Activated naive CD4-positive, alpha-beta T cell treated with anti-CD3 and anti-CD28 coated beads for 36 hours (primary cell): ENCODE measurements around the gene IFIT3. TPM values are rescaled to one million over a fixed set of nuclear protein-coding genes. Genes with fewer than 3 reads are reported as not detected.

Experiments used
- CTCF ChIA-PET: fragments of 350-600 bp; sonication (Branson Sonifier 250); formaldehyde crosslinking; loops from one replicate; lab custom pipeline; 2021; ENCODE audit warnings: antibody characterized with exemption; lab: Charles Lee
- DNase-seq: peaks from one replicate; pipeline ENCODE4 v3.0.0-alpha.2; 2020
- H3K27ac Mint-ChIP-seq: one replicate; pipeline ENCODE4 v1.8.0; 2021; ENCODE audit warnings: mild to moderate bottlenecking, mixed read lengths
- H3K27me3 Mint-ChIP-seq: one replicate; pipeline ENCODE4 v1.8.0; 2021; ENCODE audit warnings: low read depth, mixed read lengths
- H3K36me3 Mint-ChIP-seq: one replicate; pipeline ENCODE4 v1.8.0; 2021; ENCODE audit warnings: low read depth, mixed read lengths
- H3K4me1 Mint-ChIP-seq: one replicate; pipeline ENCODE4 v1.8.0; 2021; ENCODE audit warnings: low read depth, mixed read lengths
- H3K4me3 Mint-ChIP-seq: one replicate; pipeline ENCODE4 v1.8.0; 2021; ENCODE audit warnings: mild to moderate bottlenecking, moderate library complexity, mixed read lengths
- H3K9me3 Mint-ChIP-seq: one replicate; pipeline ENCODE4 v1.8.0; 2021; ENCODE audit warnings: mixed read lengths
- intact Hi-C: fragments of 100-400 bp; cut with micrococcal nuclease; formaldehyde crosslinking; loops from one replicate; pipeline ENCODE4 v1.15.1; 2023
- total RNA-seq, 2 experiments: library from RNA; stranded (reverse); gene quantifications; one replicate each; pipeline ENCODE4 v1.2.3, GENCODE V29; 2021

The IFIT3 gene
- total RNA-seq, 2 experiments from 2014 or later = 13.9 to 14.4 TPM

GRCh38 chr10:89369156-89370105, 41.6 kb downstream of the IFIT3 start:
- Mint-ChIP-seq H3K9me3 (peaks cover 2% of the 10 kb centered on the region), H3K27me3 (no peaks in the 10 kb centered on the region), H3K36me3 (no peaks in the 10 kb centered on the region), H3K4me3 (no peak overlapping the region), H3K27ac (no peak overlapping the region), H3K4me1 (peaks cover 18% of the 10 kb centered on the region)
- DNase-seq = peak; percentile 39
- intact Hi-C loops = loop anchor here (1.0 to 5.0 kb wide), 4 partner anchors 21 to 193 kb away; partner anchors contain the start of gene IFIT5
- CTCF ChIA-PET = interaction anchor here (0.7 to 4.0 kb wide), 28 partner anchors 9 to 152 kb away, joined by 3 to 26 read pairs (median 5); partner anchors contain the start of genes IFIT1, IFIT2, IFIT3 and LIPA

GRCh38 chr10:89371079-89371478, 43.3 kb downstream of the IFIT3 start:
- peaks cover 12% of the 10 kb centered on the region for H3K4me1 Mint-ChIP-seq
- H3K9me3 Mint-ChIP-seq = no peaks in the 10 kb centered on the region
- no peak overlapping the region for H3K27ac Mint-ChIP-seq
- DNase-seq = no peak
- no peaks in the 10 kb centered on the region for H3K27me3 Mint-ChIP-seq
- no peak overlapping the region for H3K4me3 Mint-ChIP-seq
- intact Hi-C loops = no loop called here
- no peaks in the 10 kb centered on the region for H3K36me3 Mint-ChIP-seq
- CTCF ChIA-PET = interaction anchor here (1.9 to 4.0 kb wide), 2 partner anchors 47 to 68 kb away, joined by 5 to 26 read pairs; partner anchors contain the start of gene IFIT2

GRCh38 chr10:89371987-89372386, 44.2 kb downstream of the IFIT3 start:
- Mint-ChIP-seq H3K9me3 (no peaks in the 10 kb centered on the region), H3K4me3 (no peak overlapping the region), H3K4me1 (peaks cover 9% of the 10 kb centered on the region), H3K36me3 (no peaks in the 10 kb centered on the region), H3K27ac (no peak overlapping the region), H3K27me3 (no peaks in the 10 kb centered on the region)
- no peak for DNase-seq
- intact Hi-C loops = no loop called here
- CTCF ChIA-PET = interaction anchor here (1.0 kb wide), 1 partner anchor 12 kb away, joined by 3 read pairs; no protein-coding TSS in a partner anchor

GRCh38 chr10:89373916-89374711, 46.3 kb downstream of the IFIT3 start:
- Mint-ChIP-seq H3K27ac (no peak overlapping the region), H3K27me3 (no peaks in the 10 kb centered on the region), H3K4me1 (no peaks in the 10 kb centered on the region), H3K4me3 (no peak overlapping the region), H3K36me3 (no peaks in the 10 kb centered on the region), H3K9me3 (no peaks in the 10 kb centered on the region)
- intact Hi-C loops = no loop called here
- CTCF ChIA-PET = no interaction called here
- no peak for DNase-seq

GRCh38 chr10:89374713-89375141, 46.9 kb downstream of the IFIT3 start:
- no peaks in the 10 kb centered on the region for H3K27me3 Mint-ChIP-seq
- intact Hi-C loops = no loop called here
- no peaks in the 10 kb centered on the region for H3K9me3 Mint-ChIP-seq
- no peaks in the 10 kb centered on the region for H3K36me3 Mint-ChIP-seq
- no peaks in the 10 kb centered on the region for H3K4me1 Mint-ChIP-seq
- no peak for DNase-seq
- no peak overlapping the region for H3K4me3 Mint-ChIP-seq
- no peak overlapping the region for H3K27ac Mint-ChIP-seq
- CTCF ChIA-PET = no interaction called here

GRCh38 chr10:89377705-89378637, 50.2 kb downstream of the IFIT3 start, which contains the start of gene IFIT1B:
Gene IFIT1B, plus strand, starts transcription at chr10:89378056. Its CDS starts 80 bp downstream, at chr10:89378136.
- no peaks in the 10 kb centered on the region for H3K27me3 Mint-ChIP-seq
- DNase-seq = no peak
- H3K9me3 Mint-ChIP-seq = no peaks in the 10 kb centered on the region
- CTCF ChIA-PET = interaction anchor here (0.6 to 0.8 kb wide), 3 partner anchors 19 to 160 kb away, joined by 3 read pairs; no protein-coding TSS in a partner anchor
- intact Hi-C loops = no loop called here
- no peaks in the 10 kb centered on the region for H3K36me3 Mint-ChIP-seq
- H3K27ac Mint-ChIP-seq = no peak within 1 kb of the TSS
- H3K4me3 Mint-ChIP-seq = no peak within 1 kb of the TSS
- H3K4me1 Mint-ChIP-seq = peaks cover 2% of the 10 kb centered on the region

GRCh38 chr10:89379103-89379502, 51.3 kb downstream of the IFIT3 start:
- no peak for DNase-seq
- CTCF ChIA-PET = interaction anchor here (0.8 to 0.9 kb wide), 2 partner anchors 10 to 161 kb away, joined by 3 to 4 read pairs; no protein-coding TSS in a partner anchor
- intact Hi-C loops = no loop called here
- Mint-ChIP-seq H3K27me3 (peaks cover 2% of the 10 kb centered on the region), H3K9me3 (no peaks in the 10 kb centered on the region), H3K4me3 (no peak overlapping the region), H3K36me3 (no peaks in the 10 kb centered on the region), H3K4me1 (peaks cover 2% of the 10 kb centered on the region), H3K27ac (no peak overlapping the region)

- intact Hi-C loops = no loop called here
- no peaks in the 10 kb centered on the region for H3K9me3 Mint-ChIP-seq
- no peak overlapping the region for H3K27ac Mint-ChIP-seq
- no peak overlapping the region for H3K4me3 Mint-ChIP-seq
- no peaks in the 10 kb centered on the region for H3K36me3 Mint-ChIP-seq
- CTCF ChIA-PET = no interaction called here
- peaks cover 3% of the 10 kb centered on the region for H3K27me3 Mint-ChIP-seq
- DNase-seq = no peak
- peaks cover 2% of the 10 kb centered on the region for H3K4me1 Mint-ChIP-seq
Observed at GRCh38 chr10:89382757-89383156, 55.0 kb downstream of the IFIT3 start.

GRCh38 chr10:89384474-89385340, 56.9 kb downstream of the IFIT3 start:
- CTCF ChIA-PET = interaction anchor here (0.9 to 1.1 kb wide), 2 partner anchors 8 to 13 kb away, joined by 3 to 5 read pairs; partner anchors contain the start of gene IFIT1
- no peak overlapping the region for H3K27ac Mint-ChIP-seq
- H3K4me3 Mint-ChIP-seq = no peak overlapping the region
- no peak for DNase-seq
- H3K36me3 Mint-ChIP-seq = no peaks in the 10 kb centered on the region
- H3K4me1 Mint-ChIP-seq = peaks cover 2% of the 10 kb centered on the region
- intact Hi-C loops = no loop called here
- no peaks in the 10 kb centered on the region for H3K9me3 Mint-ChIP-seq
- peaks cover 3% of the 10 kb centered on the region for H3K27me3 Mint-ChIP-seq

GRCh38 chr10:89388806-89389205, 61.0 kb downstream of the IFIT3 start:
- Mint-ChIP-seq H3K36me3 (no peaks in the 10 kb centered on the region), H3K27ac (no peak overlapping the region), H3K27me3 (peaks cover 3% of the 10 kb centered on the region), H3K4me1 (peaks cover 15% of the 10 kb centered on the region), H3K9me3 (no peaks in the 10 kb centered on the region), H3K4me3 (no peak overlapping the region)
- intact Hi-C loops = loop anchor here (1.0 kb wide), 1 partner anchor 172 kb away; no protein-coding TSS in a partner anchor
- DNase-seq = no peak
- CTCF ChIA-PET = interaction anchor here (0.6 to 1.5 kb wide), 8 partner anchors 19 to 304 kb away, joined by 3 to 9 read pairs (median 3); partner anchors contain the start of genes IFIT5 and LIPA
